COLO829 (cell line): ENCODE measurements around the gene MISP3.
"Not testable (repeated sequence)": the region's sequence is repeated elsewhere in the genome, so short reads cannot be mapped to it uniquely, and the experiment has no call there.

Experiments used
- DNase-seq: peaks from one replicate; pipeline ENCODE4 v3.0.0; 2012; ENCODE audit warnings: low spot score

Gene MISP3

DNA sequence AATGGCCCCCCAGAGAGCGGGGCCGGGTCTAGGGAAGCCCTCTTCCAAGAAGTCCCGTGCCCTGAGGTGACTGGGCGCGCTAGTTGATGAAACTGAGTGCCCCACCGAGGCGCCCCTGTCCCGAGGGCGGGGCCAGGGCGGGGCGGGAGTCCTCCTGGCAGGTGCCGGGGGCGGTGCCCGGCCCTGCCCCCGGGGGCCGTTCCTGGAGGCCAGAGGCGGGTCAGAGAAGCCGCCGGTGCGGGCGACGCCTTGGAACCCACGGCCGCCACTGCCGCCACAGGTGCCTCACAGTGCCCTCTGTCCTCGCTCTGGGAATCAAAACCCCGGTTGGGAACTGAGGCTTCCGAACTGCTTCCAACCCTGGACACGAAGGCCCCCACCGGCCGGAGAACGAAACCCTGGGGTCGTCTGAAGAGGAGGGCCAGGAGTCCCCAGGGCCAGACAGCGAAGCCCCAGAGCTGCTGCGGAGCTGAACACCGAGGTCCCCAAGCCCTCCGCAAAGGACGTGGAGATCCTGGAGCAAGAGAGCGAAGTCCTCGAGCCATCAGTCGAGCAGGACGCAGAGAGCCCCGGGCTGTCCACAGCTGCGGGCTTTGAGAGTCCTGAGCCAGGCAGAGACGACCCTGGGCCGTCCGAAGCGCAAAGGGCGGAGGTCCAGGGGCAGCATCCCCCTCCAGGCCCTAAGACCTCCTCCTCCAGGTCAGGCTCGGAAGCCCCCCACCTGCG lies at the start of gene MISP3:
TSS of gene MISP3 (plus strand) at position 252 of the 726 bp plus-strand sequence. CDS start 524 bp downstream, outside the sequence.
- no peak for DNase-seq

DNA sequence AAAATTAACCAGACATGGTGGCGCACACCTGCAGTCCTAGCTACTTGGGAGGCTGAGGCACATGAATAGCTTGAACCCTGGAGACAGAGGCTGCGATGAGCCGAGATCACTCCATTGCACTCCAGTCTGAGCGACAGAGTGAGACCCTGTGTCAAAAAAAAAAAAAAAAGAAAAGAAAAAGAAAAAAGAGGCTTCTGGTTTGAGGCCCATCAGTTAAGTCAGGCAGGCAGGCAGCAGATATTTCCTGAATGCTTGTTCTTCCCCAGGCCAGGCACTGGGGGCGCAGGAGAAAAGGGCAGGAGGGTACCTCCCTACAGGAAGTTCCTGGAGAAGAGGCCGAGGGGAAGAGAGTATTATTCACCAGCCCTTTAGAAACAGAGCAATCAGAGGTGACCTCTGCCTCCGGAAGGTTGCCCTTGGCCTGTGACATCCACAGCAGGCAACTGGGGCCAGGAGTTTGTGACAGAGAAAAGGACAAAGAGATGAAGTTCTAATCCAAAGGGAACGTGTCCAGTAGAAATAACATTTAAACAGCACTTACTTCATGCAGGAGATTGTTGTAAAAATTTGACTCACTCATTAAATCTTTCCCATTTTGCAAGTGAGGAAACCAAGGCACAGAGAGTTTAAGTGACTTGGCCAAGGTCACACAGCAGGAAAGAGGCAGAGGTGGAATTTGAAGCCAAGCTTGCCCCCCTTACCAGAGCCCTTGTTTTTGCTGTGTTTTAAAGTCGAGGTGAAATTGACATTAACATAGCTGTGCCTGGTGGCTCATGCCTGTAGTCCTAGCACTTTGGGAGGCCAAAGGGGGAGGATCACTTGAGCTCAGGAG lies 49.0 kb upstream of the MISP3 start:
- DNase-seq = no peak

GRCh38 chr19:14026652-14027192 lies 45.9 kb upstream of the MISP3 start:
- not testable (repeated sequence) for DNase-seq

DNA sequence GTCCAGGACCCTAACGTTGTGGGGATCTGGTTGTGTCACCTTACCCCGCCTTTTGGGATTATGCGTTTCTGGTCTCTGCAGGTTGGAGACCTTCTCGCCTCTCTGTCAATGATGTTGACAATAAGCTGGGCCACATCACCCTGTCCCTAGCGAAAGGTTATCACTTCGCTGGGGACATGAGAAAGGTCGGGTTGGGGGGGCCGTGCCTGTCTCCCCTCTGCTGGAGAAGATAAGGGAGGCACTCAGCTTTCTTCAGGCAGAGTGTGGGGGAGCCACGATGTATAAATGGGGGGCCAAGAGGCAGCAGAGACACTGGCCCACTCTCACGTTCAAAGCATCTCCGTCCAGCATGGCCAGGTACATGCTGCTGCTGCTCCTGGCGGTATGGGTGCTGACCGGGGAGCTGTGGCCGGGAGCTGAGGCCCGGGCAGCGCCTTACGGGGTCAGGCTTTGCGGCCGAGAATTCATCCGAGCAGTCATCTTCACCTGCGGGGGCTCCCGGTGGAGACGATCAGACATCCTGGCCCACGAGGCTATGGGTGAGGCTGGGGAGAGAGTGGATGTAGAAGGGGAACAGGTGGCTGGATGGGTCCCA lies 44.6 kb upstream of the MISP3 start, which contains the start of gene RLN3:
TSS of gene RLN3 (plus strand) at position 293 of the 595 bp plus-strand sequence. CDS start at position 350, 57 bp downstream.
- no peak for DNase-seq

GRCh38 chr19:14028901-14029300 lies 43.7 kb upstream of the MISP3 start:
- DNase-seq = no peak

- no peak for DNase-seq
Observed at GRCh38 chr19:14030997-14031718, 41.4 kb upstream of the MISP3 start.

- DNase-seq = no peak
Observed at GRCh38 chr19:14031719-14032480, 40.7 kb upstream of the MISP3 start, which contains the start of gene IL27RA. IL27RA (plus strand) TSS chr19:14031762; CDS start chr19:14031873, 111 bp downstream.

- no peak for DNase-seq
Observed at GRCh38 chr19:14033946-14034345, 38.6 kb upstream of the MISP3 start.

DNA sequence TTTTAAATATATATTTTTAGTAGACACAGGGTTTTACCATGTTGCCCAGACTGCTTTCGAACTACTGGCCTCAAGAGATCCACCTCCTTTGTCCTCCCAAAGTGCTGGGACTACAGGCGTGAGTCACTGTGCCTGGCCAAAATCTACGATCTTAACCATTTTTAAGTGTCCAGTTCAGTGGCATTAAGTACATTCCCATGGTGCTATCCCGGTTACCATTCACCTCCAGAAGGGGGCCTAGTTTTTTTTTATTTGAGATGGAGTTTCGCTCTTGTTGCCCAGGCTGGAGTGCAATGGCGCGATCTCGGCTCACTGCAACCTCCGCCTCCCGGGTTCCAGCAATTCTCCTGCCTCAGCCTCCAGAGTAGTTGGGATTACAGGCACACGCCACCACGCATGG lies 37.4 kb upstream of the MISP3 start:
- DNase-seq = not testable (repeated sequence)

GRCh38 chr19:14035706-14036105 lies 36.9 kb upstream of the MISP3 start:
- DNase-seq = no peak

- no peak for DNase-seq
Observed at GRCh38 chr19:14039181-14039580, 33.4 kb upstream of the MISP3 start.

DNA sequence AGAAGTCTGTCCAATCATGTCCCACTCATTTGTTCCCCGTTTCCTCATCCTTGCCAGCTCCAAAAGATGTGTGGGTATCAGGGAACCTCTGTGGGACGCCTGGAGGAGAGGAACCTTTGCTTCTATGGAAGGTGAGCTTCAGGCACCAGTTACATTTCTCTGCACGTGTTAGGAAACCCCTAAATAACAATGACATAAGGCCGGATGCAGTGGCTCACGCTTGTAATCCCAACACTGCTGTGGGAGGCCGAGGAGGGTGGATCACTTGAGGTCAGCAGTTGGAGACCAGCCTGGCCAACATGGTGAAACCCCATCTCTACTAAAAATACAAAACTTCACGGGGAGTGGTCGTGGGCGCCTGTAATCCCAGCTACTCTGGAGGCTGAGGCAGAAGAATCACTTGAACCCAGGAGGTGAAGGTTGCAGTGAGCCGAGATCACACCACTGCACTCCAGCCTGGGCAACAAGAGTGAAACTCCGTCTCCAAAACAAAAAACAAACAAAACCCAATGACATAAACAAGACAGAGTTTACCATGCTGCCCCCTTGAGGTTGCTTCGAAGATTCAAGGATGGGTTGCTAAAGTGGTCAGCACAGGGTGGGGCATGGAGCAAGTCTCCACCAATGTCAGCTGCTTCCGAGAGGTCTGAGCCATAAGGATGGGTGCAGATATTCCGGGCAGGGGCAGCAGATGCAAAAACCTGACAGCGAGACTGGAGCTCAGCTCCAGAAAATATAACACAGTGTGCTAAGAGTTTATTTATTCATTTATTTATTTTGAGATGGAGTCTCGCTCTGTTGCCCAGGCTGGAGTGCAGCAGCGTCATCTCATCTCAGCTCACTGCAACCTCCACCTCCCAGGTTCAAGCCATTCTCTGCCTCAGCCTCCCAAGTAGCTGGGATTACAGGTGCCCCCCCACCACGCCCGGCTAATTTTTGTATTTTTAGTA lies 29.7 kb upstream of the MISP3 start:
- peak; percentile 60 for DNase-seq

DNA sequence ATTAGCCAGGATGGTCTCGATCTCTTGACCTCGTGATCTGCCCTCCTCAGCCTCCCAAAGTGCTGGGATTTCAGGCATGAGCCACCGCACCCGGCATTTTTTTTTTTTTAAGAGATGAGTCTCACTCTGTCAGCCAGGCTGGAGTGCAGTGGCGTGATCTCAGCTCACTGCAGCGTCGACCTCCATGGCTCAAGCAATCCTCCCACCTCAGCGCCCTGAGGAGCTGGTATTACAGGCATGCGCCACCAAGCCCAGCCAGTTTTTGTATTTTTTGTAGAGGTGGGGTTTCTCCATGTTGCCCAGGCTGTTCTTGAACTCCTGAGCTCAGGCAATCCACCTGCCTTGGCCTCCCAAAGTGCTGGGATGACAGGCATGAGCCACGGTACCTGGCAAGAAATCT lies 24.7 kb upstream of the MISP3 start:
- DNase-seq = not testable (repeated sequence)

- DNase-seq = peak; percentile 52
Observed at GRCh38 chr19:14048443-14049153, 24.0 kb upstream of the MISP3 start.

- DNase-seq = no peak
Observed at GRCh38 chr19:14050512-14050911, 22.1 kb upstream of the MISP3 start.

DNA sequence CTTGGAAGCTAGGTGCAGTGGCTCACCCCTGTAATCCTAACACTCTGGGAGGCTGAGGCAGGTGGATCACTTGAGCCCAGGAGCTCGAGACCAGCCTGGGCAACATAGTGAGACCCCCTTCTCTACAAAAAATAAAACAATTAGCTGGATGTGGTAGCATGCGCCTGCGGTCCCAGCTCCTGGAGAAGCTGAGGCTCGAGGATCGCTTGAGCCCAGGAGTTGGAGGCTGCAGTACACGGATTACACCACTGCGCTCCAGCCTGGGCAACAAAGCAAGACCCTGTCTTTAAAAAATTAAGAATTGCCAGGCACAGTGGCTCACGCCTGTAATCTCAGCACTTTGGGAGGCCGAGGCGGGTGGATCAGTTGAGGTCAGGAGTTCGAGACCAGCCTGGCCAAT lies 21.6 kb upstream of the MISP3 start:
- not testable (repeated sequence) for DNase-seq

- DNase-seq = no peak
Observed at GRCh38 chr19:14051980-14052379, 20.6 kb upstream of the MISP3 start.

DNA sequence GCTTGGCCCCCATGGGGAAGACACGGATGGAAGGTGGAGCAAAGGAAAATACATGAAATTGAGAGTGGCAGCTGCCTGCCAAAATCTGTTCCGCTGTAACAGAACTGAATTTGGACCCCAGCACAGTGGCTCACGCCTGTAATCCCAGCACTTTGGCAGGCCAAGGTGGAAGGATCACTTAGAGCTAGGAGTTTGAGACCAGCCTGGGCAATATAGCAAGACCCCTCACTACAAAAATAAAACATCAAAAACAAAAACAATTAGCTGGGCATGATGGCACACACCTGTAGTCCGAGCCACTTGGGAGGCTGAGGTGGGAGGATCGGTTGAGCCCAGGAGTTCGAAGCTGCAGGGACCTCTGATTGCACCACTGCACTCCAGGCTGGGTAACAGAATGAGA lies 20.1 kb upstream of the MISP3 start:
- no peak for DNase-seq

- DNase-seq = no peak
Observed at GRCh38 chr19:14053032-14053431, 19.6 kb upstream of the MISP3 start.
